Measurements from ENCODE around the gene ADAT1.
A peak's percentile ranks its signal among the peaks of the same experiment; 100 is the strongest.
"Not testable (repeated sequence)": the region's sequence is repeated elsewhere in the genome, so short reads cannot be mapped to it uniquely, and the experiment has no call there.

The ADAT1 gene

DNA sequence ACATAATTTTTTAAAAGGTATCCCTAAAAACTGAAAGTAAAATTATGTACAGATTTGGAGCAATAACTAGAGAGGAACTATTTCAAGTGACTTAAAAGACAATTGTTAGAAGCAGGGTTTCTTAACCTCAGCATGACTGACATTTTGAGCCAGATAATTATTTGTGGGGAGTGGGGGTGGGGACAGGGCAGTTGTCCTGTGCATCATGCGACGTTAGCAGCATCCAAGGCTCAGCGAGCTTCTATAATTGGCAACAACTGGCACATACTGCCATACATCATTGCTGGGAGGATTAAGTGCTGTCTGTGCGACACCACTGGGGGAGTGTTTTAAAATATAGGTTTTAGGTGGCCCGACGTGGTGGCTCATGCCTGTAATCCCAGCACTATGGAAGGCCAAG lies 29.8 kb downstream of the ADAT1 start:
- CTCF ChIA-PET = no interaction called here
- POLR2A ChIA-PET = interaction anchor here (0.9 kb wide), 1 partner anchor 29 kb away, joined by 3 read pairs; the partner anchor contains the start of gene ADAT1
- no peak for TF ChIP-seq ARNT (IDR thresholded peaks at IDR 0.05)
- TF ChIP-seq, protein P1, sequence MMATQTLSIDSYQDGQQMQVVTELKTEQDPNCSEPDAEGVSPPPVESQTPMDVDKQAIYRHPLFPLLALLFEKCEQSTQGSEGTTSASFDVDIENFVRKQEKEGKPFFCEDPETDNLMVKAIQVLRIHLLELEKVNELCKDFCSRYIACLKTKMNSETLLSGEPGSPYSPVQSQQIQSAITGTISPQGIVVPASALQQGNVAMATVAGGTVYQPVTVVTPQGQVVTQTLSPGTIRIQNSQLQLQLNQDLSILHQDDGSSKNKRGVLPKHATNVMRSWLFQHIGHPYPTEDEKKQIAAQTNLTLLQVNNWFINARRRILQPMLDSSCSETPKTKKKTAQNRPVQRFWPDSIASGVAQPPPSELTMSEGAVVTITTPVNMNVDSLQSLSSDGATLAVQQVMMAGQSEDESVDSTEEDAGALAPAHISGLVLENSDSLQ (IDR thresholded peaks at IDR 0.05) = no peak
- DNase-seq (ENCODE audit: extremely low spot score) = no peak

DNA sequence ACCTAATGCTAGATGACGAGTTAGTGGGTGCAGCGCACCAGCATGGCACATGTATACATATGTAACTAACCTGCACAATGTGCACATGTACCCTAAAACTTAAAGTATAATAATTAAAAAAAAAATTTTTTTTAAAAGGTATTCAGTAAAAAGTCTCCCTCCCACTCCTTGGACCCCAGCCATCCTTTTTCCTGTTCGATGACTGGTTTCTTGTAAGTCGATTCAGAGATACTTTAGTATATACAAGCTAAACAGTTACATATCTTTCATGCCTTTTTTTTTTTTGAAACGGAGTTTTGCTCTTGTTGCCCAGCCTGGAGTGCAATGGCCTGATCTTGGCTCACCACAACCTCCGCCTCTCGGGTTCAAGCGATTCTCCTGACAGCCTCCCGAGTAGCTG lies 31.2 kb downstream of the ADAT1 start:
- POLR2A ChIA-PET = interaction anchor here (1.4 kb wide), 1 partner anchor 36 kb away, joined by 4 read pairs; the partner anchor contains the start of gene TMEM231
- CTCF ChIA-PET; DNase-seq (ENCODE audit: extremely low spot score): not testable (repeated sequence)

DNA sequence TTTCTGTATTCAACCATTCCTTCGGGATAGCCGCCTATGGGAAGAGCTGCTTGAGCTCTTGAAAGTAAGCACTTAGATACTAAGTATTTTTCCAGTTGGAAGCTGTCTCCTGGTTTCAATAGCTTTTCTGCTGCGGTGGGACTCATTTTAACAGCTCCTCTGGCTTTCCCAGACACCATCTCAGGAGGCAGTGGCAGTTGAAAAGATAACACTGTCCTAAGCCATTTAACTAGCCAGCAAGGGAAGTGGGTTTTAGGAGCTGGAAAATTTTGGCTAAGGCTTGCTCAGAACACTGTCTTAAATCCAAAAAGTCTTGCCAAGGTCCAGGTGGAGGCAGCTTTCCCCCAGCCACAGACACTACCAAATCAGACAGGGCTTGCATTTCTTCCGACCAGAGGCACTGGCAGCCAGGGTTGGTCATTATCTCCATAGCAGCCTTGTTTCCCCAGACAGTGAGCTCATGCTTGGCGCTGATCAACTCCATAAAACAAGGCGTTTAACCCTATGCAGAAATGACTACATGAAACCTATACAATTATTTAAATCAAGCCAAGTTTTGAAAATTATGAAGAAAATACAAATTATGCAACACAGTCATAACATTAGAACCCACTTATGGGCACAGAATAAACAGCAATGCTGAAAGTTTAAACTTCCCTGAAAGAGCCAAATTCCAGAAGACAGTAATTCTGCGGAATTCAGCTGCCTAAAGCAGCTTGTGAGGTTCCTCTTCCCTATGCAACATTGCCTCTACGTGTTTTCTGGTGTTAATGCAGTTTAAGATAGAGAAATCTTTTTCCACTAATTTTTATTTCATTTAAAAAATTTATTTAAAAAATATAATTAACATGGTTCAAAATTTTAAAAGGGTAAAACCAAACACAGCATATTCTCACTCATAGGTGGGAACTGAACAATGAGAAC lies 31.9 kb downstream of the ADAT1 start:
- CTCF ChIA-PET = interaction anchor here (0.9 kb wide), 2 partner anchors 14 to 27 kb away, joined by 3 read pairs; no protein-coding TSS in a partner anchor
- POLR2A ChIA-PET = interaction anchor here (0.8 to 1.4 kb wide), 4 partner anchors 26 to 57 kb away, joined by 3 to 5 read pairs (median 4); partner anchors contain the start of genes ADAT1, KARS1, TERF2IP and TMEM231
- TF ChIP-seq ZNF384 (IDR thresholded peaks at IDR 0.05) (no peak), L3MBTL2 (conservative IDR thresholded peaks at IDR 0.05) (no peak), FOXM1 (IDR thresholded peaks at IDR 0.05; ENCODE audit: borderline replicate concordance) (no peak), ARNT (IDR thresholded peaks at IDR 0.05) (no peak), FOXK2 (IDR thresholded peaks at IDR 0.05) (no peak), ELF4 (IDR thresholded peaks at IDR 0.05) (no peak), SUZ12 (IDR thresholded peaks at IDR 0.05) (no peak), CTBP1 (IDR thresholded peaks at IDR 0.05; ENCODE audit: borderline replicate concordance) (no peak), HDGF (IDR thresholded peaks at IDR 0.05; ENCODE audit: borderline replicate concordance) (no peak), SP1 (IDR thresholded peaks at IDR 0.05) (no peak), BHLHE40 (IDR thresholded peaks at IDR 0.05; ENCODE audit: borderline replicate concordance) (no peak), FOXA1 (IDR thresholded peaks at IDR 0.05) (no peak), TARDBP (IDR thresholded peaks at IDR 0.05) (no peak), NFRKB (IDR thresholded peaks at IDR 0.05) (no peak), LEF1 (IDR thresholded peaks at IDR 0.05; ENCODE audit: borderline replicate concordance) (no peak)
- TF ChIP-seq, protein P1 (IDR thresholded peaks at IDR 0.05) = no peak
- peak; percentile 34 for DNase-seq (ENCODE audit: extremely low spot score)

DNA sequence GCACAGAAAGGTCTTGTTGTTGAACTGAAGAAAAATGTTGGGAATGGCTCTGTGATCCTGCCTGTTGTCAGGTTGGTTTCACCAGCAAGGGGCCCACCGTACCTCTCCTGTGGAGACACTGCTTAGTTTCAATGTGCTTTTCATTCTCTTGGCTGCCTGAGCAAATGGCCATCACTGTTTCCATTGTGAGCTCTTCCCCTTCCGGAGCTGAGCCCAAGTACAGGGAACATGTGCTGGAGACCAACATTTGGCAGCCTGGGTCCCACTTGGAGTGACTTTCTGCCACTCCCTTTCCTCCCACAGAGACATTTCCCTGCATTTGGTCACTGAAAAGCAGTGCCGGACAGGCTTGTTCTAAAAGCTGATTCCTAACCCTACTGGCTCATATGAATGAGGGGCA lies 33.8 kb downstream of the ADAT1 start:
- ChIA-PET POLR2A (interaction anchor here (0.8 kb wide), 1 partner anchor 58 kb away, joined by 3 read pairs; the partner anchor contains the start of genes KARS1 and TERF2IP), CTCF (no interaction called here)
- TF ChIP-seq ZNF384 (IDR thresholded peaks at IDR 0.05) (no peak), HDGF (IDR thresholded peaks at IDR 0.05; ENCODE audit: borderline replicate concordance) (no peak)
- no peak for DNase-seq (ENCODE audit: extremely low spot score)

DNA sequence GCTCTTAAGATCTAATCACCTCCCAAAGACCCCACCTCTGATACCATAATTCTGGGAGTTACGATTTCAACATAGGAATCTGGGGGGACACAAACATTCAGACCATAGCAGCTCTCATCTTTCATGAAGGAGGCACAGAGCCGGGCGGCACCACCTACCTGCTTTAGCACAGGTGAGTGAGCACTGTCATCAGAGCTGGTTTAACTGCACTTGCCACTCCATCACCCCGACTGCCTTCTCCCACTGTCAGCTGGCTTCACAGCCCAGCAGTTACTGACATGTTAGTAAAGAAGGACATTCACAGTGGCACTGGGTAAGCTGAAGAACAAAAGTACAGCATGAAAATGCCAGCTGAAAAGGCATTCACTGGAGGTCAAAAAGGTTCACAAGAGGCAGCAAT lies 34.4 kb downstream of the ADAT1 start:
- TF ChIP-seq CTBP1 (IDR thresholded peaks at IDR 0.05; ENCODE audit: borderline replicate concordance) (no peak), L3MBTL2 (conservative IDR thresholded peaks at IDR 0.05) (no peak), BHLHE40 (IDR thresholded peaks at IDR 0.05; ENCODE audit: borderline replicate concordance) (no peak), FOXK2 (IDR thresholded peaks at IDR 0.05) (no peak), ELF4 (IDR thresholded peaks at IDR 0.05) (no peak), SP1 (IDR thresholded peaks at IDR 0.05) (no peak), FOXM1 (IDR thresholded peaks at IDR 0.05; ENCODE audit: borderline replicate concordance) (no peak), HDGF (IDR thresholded peaks at IDR 0.05; ENCODE audit: borderline replicate concordance) (no peak), FOXA1 (IDR thresholded peaks at IDR 0.05) (no peak), ARNT (IDR thresholded peaks at IDR 0.05) (no peak), NFRKB (IDR thresholded peaks at IDR 0.05) (no peak), SUZ12 (IDR thresholded peaks at IDR 0.05) (no peak), TARDBP (IDR thresholded peaks at IDR 0.05) (no peak), LEF1 (IDR thresholded peaks at IDR 0.05; ENCODE audit: borderline replicate concordance) (no peak), ZNF384 (IDR thresholded peaks at IDR 0.05) (no peak)
- TF ChIP-seq, protein P1 (IDR thresholded peaks at IDR 0.05) = no peak
- ChIA-PET POLR2A (interaction anchor here (0.8 kb wide), 1 partner anchor 59 kb away, joined by 3 read pairs; the partner anchor contains the start of genes KARS1 and TERF2IP), CTCF (no interaction called here)
- no peak for DNase-seq (ENCODE audit: extremely low spot score)

DNA sequence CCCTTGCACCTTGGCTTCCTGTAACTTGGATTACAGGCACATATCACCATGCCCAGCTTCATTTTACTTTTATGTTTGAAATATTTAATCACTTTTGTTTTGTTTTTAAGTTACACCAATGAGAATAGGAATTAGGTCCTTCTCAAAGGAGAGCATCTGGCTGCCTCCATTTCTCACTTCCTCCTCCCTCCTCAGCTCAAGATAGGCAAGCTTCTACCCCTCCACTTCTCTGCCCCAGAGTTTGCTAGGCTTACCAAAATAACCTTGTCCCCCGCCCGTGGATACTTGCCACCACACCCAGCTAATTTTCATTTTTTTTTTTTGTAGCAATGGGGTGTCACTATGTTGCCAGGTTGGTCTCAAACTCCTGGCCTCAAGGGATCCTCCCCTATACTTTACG lies 39.0 kb downstream of the ADAT1 start:
- TF ChIP-seq ARNT (IDR thresholded peaks at IDR 0.05) = no peak
- TF ChIP-seq FOXK2 (IDR thresholded peaks at IDR 0.05) = no peak
- TF ChIP-seq NFRKB (IDR thresholded peaks at IDR 0.05) = no peak
- TF ChIP-seq ELF4 (IDR thresholded peaks at IDR 0.05) = no peak
- TF ChIP-seq, protein P1 (IDR thresholded peaks at IDR 0.05) = no peak
- TF ChIP-seq FOXA1 (IDR thresholded peaks at IDR 0.05) = no peak
- TF ChIP-seq SP1 (IDR thresholded peaks at IDR 0.05) = no peak
- TF ChIP-seq CTBP1 (IDR thresholded peaks at IDR 0.05; ENCODE audit: borderline replicate concordance) = no peak
- TF ChIP-seq ZNF384 (IDR thresholded peaks at IDR 0.05) = no peak
- no peak for TF ChIP-seq FOXM1 (IDR thresholded peaks at IDR 0.05; ENCODE audit: borderline replicate concordance)
- CTCF ChIA-PET = no interaction called here
- POLR2A ChIA-PET = no interaction called here
- DNase-seq (ENCODE audit: extremely low spot score) = no peak

Measured in HEK293T (cell line).